Bronchial epithelial cell (primary cell): ENCODE results near the gene ALPI. TPM values are rescaled to one million over a fixed set of nuclear protein-coding genes. Genes with fewer than 3 reads are reported as not detected.

Experiments
- DNase-seq: peaks from one replicate; pipeline ENCODE4 v3.0.0-alpha.2; 2010; ENCODE audit warnings: low read depth
- FAIRE-seq: peaks from 2 replicates; lab custom pipeline; 2011; peaks lifted over from hg19 to GRCh38; lab: Jason Lieb, UNC
- H3K27me3 ChIP-seq: 2 replicates; pipeline ENCODE4 v1.5.1; 2011; ENCODE audit warnings: low read length; ENCODE audit not compliant: control insufficient read depth, insufficient read depth
- H3K36me3 ChIP-seq: 2 replicates; pipeline ENCODE4 v1.5.1; 2011; ENCODE audit warnings: low read length; ENCODE audit not compliant: control insufficient read depth, insufficient read depth
- H3K4me3 ChIP-seq: 2 replicates; pipeline ENCODE4 v1.5.1; 2011; ENCODE audit warnings: mild to moderate bottlenecking, low read depth, low read length, control low read depth
- CTCF ChIP-seq: IDR thresholded peaks from 2 replicates; pipeline ENCODE4 v1.5.1; 2011; ENCODE audit warnings: mild to moderate bottlenecking, moderate library complexity, low read length, control low read depth, inconsistent platforms; ENCODE audit not compliant: insufficient read depth, severe bottlenecking
- total RNA-seq: library from RNA; depleted of rRNA; stranded (reverse); fragments of >200 nt; gene quantifications from 2 replicates; pipeline ENCODE4 v1.2.1, GENCODE V29; 2014

ALPI gene
- total RNA-seq, 1 donor from 2014 or later = not detected

- H3K27me3 ChIP-seq = peaks cover 4% of the 10 kb centered on the region
- no peak overlapping the region for H3K4me3 ChIP-seq
- H3K36me3 ChIP-seq = no peaks in the 10 kb centered on the region
- DNase-seq = no peak
- no peak for FAIRE-seq
- TF ChIP-seq CTCF = no peak
Measured at GRCh38 chr2:232466221-232466620, 10.3 kb downstream of the ALPI start.

- FAIRE-seq (peak; percentile 79), DNase-seq (peak; percentile 9)
- Histone ChIP-seq H3K27me3 (peaks cover 2% of the 10 kb centered on the region), H3K36me3 (no peaks in the 10 kb centered on the region), H3K4me3 (no peak overlapping the region)
- TF ChIP-seq CTCF = no peak
Measured at GRCh38 chr2:232473467-232473890, 17.5 kb downstream of the ALPI start.

GRCh38 chr2:232476045-232476444, 20.1 kb downstream of the ALPI start:
- Histone ChIP-seq H3K27me3 (peaks cover 2% of the 10 kb centered on the region), H3K36me3 (no peaks in the 10 kb centered on the region), H3K4me3 (no peak overlapping the region)
- DNase-seq = no peak
- no peak for FAIRE-seq
- no peak for TF ChIP-seq CTCF

- Histone ChIP-seq H3K27me3 (peaks cover 2% of the 10 kb centered on the region), H3K36me3 (no peaks in the 10 kb centered on the region)
- DNase-seq = no peak
Measured at GRCh38 chr2:232476791-232477190, 20.8 kb downstream of the ALPI start.

GRCh38 chr2:232477751-232478510, 22.0 kb downstream of the ALPI start:
- DNase-seq (no peak), FAIRE-seq (peak; percentile 55)
- peaks cover 2% of the 10 kb centered on the region for H3K27me3 ChIP-seq
- no peak for TF ChIP-seq CTCF
- no peak overlapping the region for H3K4me3 ChIP-seq
- H3K36me3 ChIP-seq = no peaks in the 10 kb centered on the region

More at GRCh38 chr2:232476791-232477190, 20.8 kb downstream of the ALPI start:
- H3K4me3 ChIP-seq = no peak overlapping the region
- FAIRE-seq = no peak
- TF ChIP-seq CTCF = no peak
